ENCODE measurements around the gene CTSD. TPM values are rescaled to one million over a fixed set of nuclear protein-coding genes. Genes with fewer than 3 reads are reported as not detected.

The CTSD gene
- total RNA-seq, 4 donors from 2014 or later = 182 to 290 (median 238) TPM

DNA sequence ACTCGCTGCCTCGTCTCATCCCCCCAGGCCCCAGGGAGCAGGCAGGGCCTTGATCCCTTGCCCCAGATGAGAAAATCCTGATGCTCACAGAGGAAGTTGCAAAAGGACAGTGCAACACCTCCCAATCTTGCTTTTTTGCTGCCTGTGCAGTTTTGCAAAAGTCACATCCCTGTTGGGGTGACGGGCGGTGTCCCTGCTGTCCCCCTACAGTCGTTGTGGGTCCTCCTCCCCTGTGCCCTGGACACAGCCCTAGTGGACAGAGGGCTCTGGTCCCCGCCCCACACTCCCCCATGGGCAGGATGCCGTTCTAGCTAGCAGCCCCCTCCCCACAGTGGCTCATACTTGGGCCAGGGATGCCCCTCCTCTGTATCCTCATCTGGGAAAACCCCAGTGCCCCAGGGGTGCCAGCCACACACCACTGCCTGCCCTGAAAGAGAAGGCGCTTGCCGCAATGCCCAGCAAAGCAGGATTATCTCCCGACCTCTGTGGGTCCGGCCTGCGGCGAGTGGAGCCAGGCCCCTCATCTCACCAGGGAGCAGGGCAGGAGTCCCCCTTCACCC, 18.4 kb upstream of the CTSD start:
- no peak overlapping the region for H3K4me3 ChIP-seq
- peaks cover 30% of the 10 kb centered on the region for H3K27me3 ChIP-seq
- no peaks in the 10 kb centered on the region for H3K9me3 ChIP-seq
- no peaks in the 10 kb centered on the region for H3K36me3 ChIP-seq
- ATAC-seq = no peak
- H3K27ac ChIP-seq = no peak overlapping the region
- no peaks in the 10 kb centered on the region for H3K4me1 ChIP-seq
- 91% methylated on average over 4 of the region's 13 CpGs; no CpG with 5 or more reads in 1 of the 2 donors for WGBS, 2 donors (ENCODE audit: low coverage in 1 of 2)
- TF ChIP-seq EP300 (IDR thresholded peaks at IDR 0.05) (no peak), POLR2AphosphoS5 (IDR thresholded peaks at IDR 0.05) (no peak), POLR2A (IDR thresholded peaks at IDR 0.05) (no peak), CTCF (IDR thresholded peaks at IDR 0.05) (no peak)

DNA sequence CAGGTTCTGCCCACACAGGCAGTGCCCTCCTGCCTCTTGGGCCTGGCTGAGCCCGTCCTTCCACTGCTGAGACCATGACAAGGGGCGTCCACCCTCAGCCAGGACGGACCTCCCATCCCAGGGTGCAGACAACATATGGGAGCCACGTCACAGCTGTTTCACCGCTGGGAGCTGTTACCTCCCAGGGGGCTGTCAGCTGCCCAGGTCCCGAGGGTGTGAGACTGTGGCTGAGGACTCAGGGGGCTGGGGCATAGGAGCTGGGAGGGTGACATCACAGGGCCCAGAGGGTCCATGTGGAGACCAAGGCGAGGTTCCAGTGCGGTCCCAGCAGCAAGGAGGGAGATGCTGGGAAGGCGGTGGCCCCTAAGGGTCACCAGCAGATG, 17.9 kb upstream of the CTSD start:
- Histone ChIP-seq H3K4me3 (no peak overlapping the region), H3K27ac (no peak overlapping the region), H3K4me1 (no peaks in the 10 kb centered on the region), H3K27me3 (peaks cover 35% of the 10 kb centered on the region), H3K36me3 (no peaks in the 10 kb centered on the region), H3K9me3 (peaks cover 0 to 3% (median 0%) of the 10 kb centered on the region in 3 donors)
- WGBS, 2 donors (ENCODE audit: low coverage in 1 of 2) = no CpG with 5 or more reads among the region's 9 CpGs
- no peak for TF ChIP-seq POLR2AphosphoS5 (IDR thresholded peaks at IDR 0.05)
- no peak for TF ChIP-seq CTCF (IDR thresholded peaks at IDR 0.05)
- TF ChIP-seq EP300 (IDR thresholded peaks at IDR 0.05) = no peak
- TF ChIP-seq POLR2A (IDR thresholded peaks at IDR 0.05) = no peak
- ATAC-seq = no peak

DNA sequence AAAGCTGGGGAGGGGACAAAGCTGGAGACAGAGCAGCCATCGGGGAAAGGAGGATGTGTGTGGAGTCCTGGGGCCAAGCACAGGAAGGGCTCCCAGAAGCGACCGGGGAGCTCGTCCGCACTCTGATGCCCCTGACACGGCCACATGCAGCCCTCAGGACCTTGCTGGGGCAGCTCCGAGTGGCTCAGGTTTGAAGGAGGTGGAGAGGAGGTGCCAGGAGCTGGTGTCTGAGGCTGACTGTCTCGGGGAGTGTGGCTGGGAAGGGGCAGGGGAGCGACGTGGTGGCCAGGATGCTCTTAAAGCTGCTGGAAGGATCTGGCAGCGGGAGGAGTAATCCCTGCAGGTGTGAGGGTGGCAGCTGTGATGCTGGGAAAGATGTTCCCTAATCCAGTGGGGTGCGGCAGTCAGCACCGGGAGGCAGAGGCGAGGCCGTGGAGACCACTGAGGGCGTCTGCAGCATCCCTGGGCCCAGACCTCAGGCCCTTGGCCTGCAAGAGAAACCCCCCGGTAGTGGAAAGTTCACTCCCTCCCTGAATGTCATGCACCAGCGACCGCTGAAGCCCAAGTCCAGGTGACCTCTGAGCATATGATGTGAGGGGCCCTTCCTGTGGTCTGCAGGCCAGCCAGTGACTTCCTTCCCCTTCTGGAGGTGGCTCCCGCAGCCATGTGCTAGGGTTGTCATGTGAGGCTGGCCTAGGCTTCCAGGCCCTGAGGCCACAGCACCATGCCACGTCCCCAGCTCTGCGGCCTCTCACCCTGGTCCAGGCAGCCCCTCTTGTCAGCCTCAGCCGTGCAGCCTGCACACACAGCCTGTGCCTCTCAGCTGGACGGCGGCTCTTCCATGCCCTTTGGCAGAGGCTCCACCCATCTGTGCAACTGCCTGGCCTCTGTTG, 17.2 kb upstream of the CTSD start:
- H3K36me3 ChIP-seq = no peaks in the 10 kb centered on the region
- peaks cover 35% of the 10 kb centered on the region for H3K27me3 ChIP-seq
- peaks cover 0 to 6% (median 0%) of the 10 kb centered on the region in 3 donors for H3K9me3 ChIP-seq
- TF ChIP-seq POLR2AphosphoS5 (IDR thresholded peaks at IDR 0.05) (no peak), EP300 (IDR thresholded peaks at IDR 0.05) (no peak), CTCF (IDR thresholded peaks at IDR 0.05) (no peak), POLR2A (IDR thresholded peaks at IDR 0.05) (no peak)
- no peak overlapping the region for H3K4me3 ChIP-seq
- no peak overlapping the region for H3K27ac ChIP-seq
- ATAC-seq = no peak
- 59 to 60% methylated on average over 1 to 8 of the region's 25 CpGs for WGBS, 2 donors (ENCODE audit: low coverage in 1 of 2)
- no peaks in the 10 kb centered on the region for H3K4me1 ChIP-seq

DNA sequence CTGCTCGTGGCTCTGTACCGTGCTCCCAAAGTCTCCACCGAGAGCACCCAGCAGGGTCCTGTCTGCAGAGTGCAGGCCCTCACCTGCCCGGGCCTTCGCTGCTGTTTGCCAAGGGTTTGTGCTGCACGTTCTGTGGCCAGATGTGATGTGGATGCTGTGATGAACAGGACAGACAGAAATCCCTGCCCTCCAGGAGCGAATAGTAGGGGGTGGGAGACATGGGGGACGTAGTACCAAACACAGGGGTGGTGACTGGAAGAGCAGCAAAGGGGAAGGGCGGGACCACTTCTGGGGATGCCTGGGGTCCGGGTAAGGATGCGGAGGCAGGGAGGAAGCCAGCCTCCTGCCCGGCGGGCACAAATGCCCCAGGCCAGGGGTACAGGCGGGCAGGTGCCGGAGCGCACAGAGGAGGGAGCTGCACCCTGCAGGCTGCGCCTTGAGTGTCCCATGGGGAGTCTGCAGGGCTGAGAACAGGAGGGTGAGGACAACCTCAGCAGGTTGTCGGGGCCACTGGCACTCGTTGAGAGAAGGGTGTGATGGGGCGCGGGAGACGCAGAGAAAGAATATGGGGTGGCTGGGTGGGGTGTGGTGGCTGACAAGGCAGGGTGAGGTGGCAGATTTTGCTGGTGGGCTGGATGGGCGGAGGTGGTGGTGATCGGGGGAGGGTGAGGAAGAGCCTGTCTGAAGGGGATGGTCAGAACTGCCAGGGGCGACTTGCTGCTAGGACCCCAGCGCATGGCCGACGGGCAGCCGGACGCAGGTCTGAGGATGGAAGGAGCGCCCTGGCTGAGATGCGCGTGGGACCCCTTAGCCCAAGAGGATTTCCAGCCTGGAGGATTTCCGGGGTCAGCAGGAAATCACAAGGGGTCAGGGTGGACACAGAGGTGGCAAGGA, 16.3 kb upstream of the CTSD start:
- peaks cover 31% of the 10 kb centered on the region for H3K27me3 ChIP-seq
- no peaks in the 10 kb centered on the region for H3K4me1 ChIP-seq
- ATAC-seq = no peak
- H3K4me3 ChIP-seq = no peak overlapping the region
- no peaks in the 10 kb centered on the region for H3K36me3 ChIP-seq
- peaks cover 0 to 6% (median 0%) of the 10 kb centered on the region in 3 donors for H3K9me3 ChIP-seq
- no peak overlapping the region for H3K27ac ChIP-seq
- TF ChIP-seq EP300 (IDR thresholded peaks at IDR 0.05) = no peak
- TF ChIP-seq POLR2A (IDR thresholded peaks at IDR 0.05) = no peak
- TF ChIP-seq POLR2AphosphoS5 (IDR thresholded peaks at IDR 0.05) = no peak
- TF ChIP-seq CTCF (IDR thresholded peaks at IDR 0.05) = no peak
- WGBS, 2 donors (ENCODE audit: low coverage in 1 of 2) = 77 to 87% methylated on average over 12 to 21 of the region's 34 CpGs
